ENCODE results near the gene LIX1L. TPM values are rescaled to one million over a fixed set of nuclear protein-coding genes. Genes with fewer than 3 reads are reported as not detected.

Gene LIX1L
- total and polyA plus RNA-seq, 2 of the 13 experiments (the other 11 are each of a cell fraction or from before 2014, with no cell fraction given), result 8.1 to 24.9 TPM

DNA sequence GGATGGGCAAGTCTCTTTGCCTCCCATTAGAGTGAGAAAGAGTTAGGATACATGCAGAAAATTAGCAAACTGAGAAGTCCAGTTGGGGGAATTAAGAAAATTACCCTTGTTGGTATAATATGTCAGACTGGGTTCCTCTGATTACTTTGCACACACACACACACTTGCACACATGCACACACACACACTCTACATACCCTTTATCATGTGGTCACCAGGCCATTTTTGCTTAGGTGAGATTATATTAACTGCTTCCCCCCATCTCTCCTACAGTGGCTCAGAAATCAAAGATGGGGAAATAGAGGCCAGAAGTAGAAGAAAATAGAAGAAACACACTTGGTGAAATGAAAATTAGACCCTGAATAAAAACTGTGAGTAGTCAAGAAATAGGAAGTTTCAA is 917 bp upstream of the LIX1L start:
- H3K79me2 ChIP-seq (ENCODE audit: insufficient read depth, low read length), result peaks cover 23% of the 10 kb centered on the region
- no TSS peak for BruUV-seq (replicated peaks)
- no peaks in the 10 kb centered on the region for H4K20me1 ChIP-seq (ENCODE audit: insufficient read depth, low read length)
- peaks cover 0 to 30% of the 10 kb centered on the region in 2 experiments; a peak in 3 of 5 replicates for H3K27me3 ChIP-seq (ENCODE audit: control insufficient read depth in 1 of 2, insufficient read depth in 2 of 2, low read length in 2 of 2)
- ChIA-PET POLR2A (interaction anchor here (1.0 to 6.2 kb wide), 7 partner anchors 9 to 113 kb away, joined by 3 to 84 read pairs (median 3); partner anchors contain the start of genes NUDT17, RBM8A and TXNIP), CTCF (ENCODE audit: low intra/inter-chr PET ratio, low total read pairs) (no interaction called here)
- FAIRE-seq (no peak), DNase-seq (ENCODE audit: low spot score) (no peak), ATAC-seq (no peak)
- H3K27ac ChIP-seq (ENCODE audit: extremely low read length, insufficient read depth, low read length), result no peak overlapping the region
- no peak overlapping the region for H3K4me3 ChIP-seq (replicated peaks in 1 of 3; ENCODE audit: insufficient read depth in 1 of 3, low read depth in 2 of 3, low read length in 3 of 3)
- H3K9me3 ChIP-seq (ENCODE audit: low read length), result no peaks in the 10 kb centered on the region
- peaks cover 79% of the 10 kb centered on the region for H3K4me1 ChIP-seq (ENCODE audit: insufficient read depth, low read length)
- TF ChIP-seq ZSCAN30 (CRISPR knock-in tag; IDR thresholded peaks at IDR 0.05) (no peak), ZNF205 (CRISPR knock-in tag; IDR thresholded peaks at IDR 0.05) (no peak), KMT2A (CRISPR knock-in tag; IDR thresholded peaks at IDR 0.05) (no peak), SMC3 (IDR thresholded peaks at IDR 0.05; ENCODE audit: low read length) (no peak), CBX5 (CRISPR knock-in tag; IDR thresholded peaks at IDR 0.05; ENCODE audit: borderline replicate concordance) (no peak), TBP (CRISPR knock-in tag; IDR thresholded peaks at IDR 0.05) (no peak), HOXA7 (CRISPR knock-in tag; IDR thresholded peaks at IDR 0.05) (no peak), TEAD2 (CRISPR knock-in tag; IDR thresholded peaks at IDR 0.05) (no peak), ZMYM4 (CRISPR knock-in tag; IDR thresholded peaks at IDR 0.05) (no peak), ETV5 (CRISPR knock-in tag; IDR thresholded peaks at IDR 0.05; ENCODE audit: borderline replicate concordance) (no peak)
- TF ChIP-seq, protein P1, sequence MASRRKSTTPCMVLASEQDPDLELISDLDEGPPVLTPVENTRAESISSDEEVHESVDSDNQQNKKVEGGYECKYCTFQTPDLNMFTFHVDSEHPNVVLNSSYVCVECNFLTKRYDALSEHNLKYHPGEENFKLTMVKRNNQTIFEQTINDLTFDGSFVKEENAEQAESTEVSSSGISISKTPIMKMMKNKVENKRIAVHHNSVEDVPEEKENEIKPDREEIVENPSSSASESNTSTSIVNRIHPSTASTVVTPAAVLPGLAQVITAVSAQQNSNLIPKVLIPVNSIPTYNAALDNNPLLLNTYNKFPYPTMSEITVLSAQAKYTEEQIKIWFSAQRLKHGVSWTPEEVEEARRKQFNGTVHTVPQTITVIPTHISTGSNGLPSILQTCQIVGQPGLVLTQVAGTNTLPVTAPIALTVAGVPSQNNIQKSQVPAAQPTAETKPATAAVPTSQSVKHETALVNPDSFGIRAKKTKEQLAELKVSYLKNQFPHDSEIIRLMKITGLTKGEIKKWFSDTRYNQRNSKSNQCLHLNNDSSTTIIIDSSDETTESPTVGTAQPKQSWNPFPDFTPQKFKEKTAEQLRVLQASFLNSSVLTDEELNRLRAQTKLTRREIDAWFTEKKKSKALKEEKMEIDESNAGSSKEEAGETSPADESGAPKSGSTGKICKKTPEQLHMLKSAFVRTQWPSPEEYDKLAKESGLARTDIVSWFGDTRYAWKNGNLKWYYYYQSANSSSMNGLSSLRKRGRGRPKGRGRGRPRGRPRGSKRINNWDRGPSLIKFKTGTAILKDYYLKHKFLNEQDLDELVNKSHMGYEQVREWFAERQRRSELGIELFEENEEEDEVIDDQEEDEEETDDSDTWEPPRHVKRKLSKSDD (CRISPR knock-in tag; IDR thresholded peaks at IDR 0.05; ENCODE audit: low read depth), result no peak
- TF ChIP-seq, protein P2, sequence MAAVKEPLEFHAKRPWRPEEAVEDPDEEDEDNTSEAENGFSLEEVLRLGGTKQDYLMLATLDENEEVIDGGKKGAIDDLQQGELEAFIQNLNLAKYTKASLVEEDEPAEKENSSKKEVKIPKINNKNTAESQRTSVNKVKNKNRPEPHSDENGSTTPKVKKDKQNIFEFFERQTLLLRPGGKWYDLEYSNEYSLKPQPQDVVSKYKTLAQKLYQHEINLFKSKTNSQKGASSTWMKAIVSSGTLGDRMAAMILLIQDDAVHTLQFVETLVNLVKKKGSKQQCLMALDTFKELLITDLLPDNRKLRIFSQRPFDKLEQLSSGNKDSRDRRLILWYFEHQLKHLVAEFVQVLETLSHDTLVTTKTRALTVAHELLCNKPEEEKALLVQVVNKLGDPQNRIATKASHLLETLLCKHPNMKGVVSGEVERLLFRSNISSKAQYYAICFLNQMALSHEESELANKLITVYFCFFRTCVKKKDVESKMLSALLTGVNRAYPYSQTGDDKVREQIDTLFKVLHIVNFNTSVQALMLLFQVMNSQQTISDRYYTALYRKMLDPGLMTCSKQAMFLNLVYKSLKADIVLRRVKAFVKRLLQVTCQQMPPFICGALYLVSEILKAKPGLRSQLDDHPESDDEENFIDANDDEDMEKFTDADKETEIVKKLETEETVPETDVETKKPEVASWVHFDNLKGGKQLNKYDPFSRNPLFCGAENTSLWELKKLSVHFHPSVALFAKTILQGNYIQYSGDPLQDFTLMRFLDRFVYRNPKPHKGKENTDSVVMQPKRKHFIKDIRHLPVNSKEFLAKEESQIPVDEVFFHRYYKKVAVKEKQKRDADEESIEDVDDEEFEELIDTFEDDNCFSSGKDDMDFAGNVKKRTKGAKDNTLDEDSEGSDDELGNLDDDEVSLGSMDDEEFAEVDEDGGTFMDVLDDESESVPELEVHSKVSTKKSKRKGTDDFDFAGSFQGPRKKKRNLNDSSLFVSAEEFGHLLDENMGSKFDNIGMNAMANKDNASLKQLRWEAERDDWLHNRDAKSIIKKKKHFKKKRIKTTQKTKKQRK (IDR thresholded peaks at IDR 0.05; ENCODE audit: low read length), result no peak
- intact Hi-C loops (cut with micrococcal nuclease; ENCODE audit: unreplicated experiment), result loop anchor here (5.0 kb wide), 1 partner anchor 66 kb away; no protein-coding TSS in a partner anchor
- H3K4me2 ChIP-seq (ENCODE audit: low read depth, low read length), result no peak overlapping the region
- in situ Hi-C loops (cut with HindIII; ENCODE audit: extremely low pct_ligation_motif_present, low pct_unique_long_range_greater_than_20kb), result no loop called here
- H3K9ac ChIP-seq (ENCODE audit: insufficient read depth, low read depth, low read length), result no peak overlapping the region
- H3K36me3 ChIP-seq (replicated peaks in 1 of 2; ENCODE audit: control insufficient read depth in 1 of 2, insufficient read depth in 2 of 2, low read length in 2 of 2), result no peaks in the 10 kb centered on the region
- no peak overlapping the region for H2AFZ ChIP-seq (ENCODE audit: low read length)

Measured in HepG2 (cell line).